Breast epithelium (tissue), 3 donors: ENCODE results near the gene CDH13.

Experiments
- POLR2A ChIP-seq: fragments of 450-650 bp; IDR thresholded peaks from one replicate; pipeline ENCODE4 v1.6.1; 2016; ENCODE audit warnings: antibody characterized with exemption, mild to moderate bottlenecking, moderate library complexity
- POLR2AphosphoS5 ChIP-seq, 3 donors: sonication (generic); formaldehyde crosslinking; IDR thresholded peaks; one replicate each; pipeline ENCODE4 v1.6.1; 2017; ENCODE audit warnings: antibody characterized with exemption in 3 of 3
- TF ChIP-seq, protein P1 (sequence below), 3 donors: fragments of 450-650 bp; IDR thresholded peaks; one replicate each; pipeline ENCODE4 v1.5.1; 2016 to 2017; ENCODE audit warnings: antibody characterized with exemption in 3 of 3, mild to moderate bottlenecking in 3 of 3, moderate library complexity in 3 of 3

DNA sequence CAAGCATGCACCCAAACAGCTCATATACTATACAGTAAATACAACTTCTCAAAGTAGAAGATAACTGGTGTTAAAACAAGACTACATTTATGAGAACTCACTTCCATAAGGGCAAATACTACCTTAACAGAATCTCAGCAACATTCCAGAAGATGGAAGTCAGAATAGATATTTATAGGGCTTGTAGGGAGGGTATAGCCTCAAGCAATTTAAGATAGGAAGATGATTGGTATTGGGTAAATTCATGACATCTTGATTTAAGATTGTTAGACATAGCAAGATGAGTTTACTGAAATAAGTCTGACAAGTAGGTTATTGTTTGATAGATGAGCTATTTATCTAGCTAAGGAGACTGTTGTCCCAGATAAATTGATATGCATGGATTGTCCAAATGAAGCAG is 250.2 kb downstream of the CDH13 start:
- TF ChIP-seq POLR2AphosphoS5 (IDR thresholded peaks at IDR 0.05), result no peak
- TF ChIP-seq POLR2A, result no peak
- TF ChIP-seq, protein P1, sequence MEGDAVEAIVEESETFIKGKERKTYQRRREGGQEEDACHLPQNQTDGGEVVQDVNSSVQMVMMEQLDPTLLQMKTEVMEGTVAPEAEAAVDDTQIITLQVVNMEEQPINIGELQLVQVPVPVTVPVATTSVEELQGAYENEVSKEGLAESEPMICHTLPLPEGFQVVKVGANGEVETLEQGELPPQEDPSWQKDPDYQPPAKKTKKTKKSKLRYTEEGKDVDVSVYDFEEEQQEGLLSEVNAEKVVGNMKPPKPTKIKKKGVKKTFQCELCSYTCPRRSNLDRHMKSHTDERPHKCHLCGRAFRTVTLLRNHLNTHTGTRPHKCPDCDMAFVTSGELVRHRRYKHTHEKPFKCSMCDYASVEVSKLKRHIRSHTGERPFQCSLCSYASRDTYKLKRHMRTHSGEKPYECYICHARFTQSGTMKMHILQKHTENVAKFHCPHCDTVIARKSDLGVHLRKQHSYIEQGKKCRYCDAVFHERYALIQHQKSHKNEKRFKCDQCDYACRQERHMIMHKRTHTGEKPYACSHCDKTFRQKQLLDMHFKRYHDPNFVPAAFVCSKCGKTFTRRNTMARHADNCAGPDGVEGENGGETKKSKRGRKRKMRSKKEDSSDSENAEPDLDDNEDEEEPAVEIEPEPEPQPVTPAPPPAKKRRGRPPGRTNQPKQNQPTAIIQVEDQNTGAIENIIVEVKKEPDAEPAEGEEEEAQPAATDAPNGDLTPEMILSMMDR (IDR thresholded peaks at IDR 0.05), result no peak
